Hepatocyte (in vitro differentiated cells): ENCODE results near the gene WDR41. TPM values are rescaled to one million over a fixed set of nuclear protein-coding genes. Genes with fewer than 3 reads are reported as not detected.

ENCODE experiments used
- DNase-seq: peaks from one replicate; pipeline ENCODE4 v3.0.0-alpha.2; 2016; ENCODE audit warnings: low spot score
- H2AFZ ChIP-seq: fragments of 200-600 bp; sonication (generic); 2 replicates; pipeline ENCODE4 v1.6.0; 2016; ENCODE audit warnings: antibody characterized with exemption, mild to moderate bottlenecking
- H3K27ac ChIP-seq: fragments of 200-600 bp; sonication (generic); 2 replicates; pipeline ENCODE4 v1.5.1; 2016; ENCODE audit warnings: mild to moderate bottlenecking
- H3K27me3 ChIP-seq: fragments of 200-600 bp; sonication (generic); 2 replicates; pipeline ENCODE4 v1.6.1; 2016
- H3K36me3 ChIP-seq: fragments of 200-600 bp; sonication (generic); replicated peaks from 2 replicates; pipeline ENCODE4 v1.5.1; 2016; ENCODE audit warnings: low read depth; ENCODE audit not compliant: insufficient read depth
- H3K4me1 ChIP-seq: fragments of 200-600 bp; sonication (generic); 2 replicates; pipeline ENCODE4 v1.5.1; 2016; ENCODE audit warnings: mild to moderate bottlenecking, moderate library complexity; ENCODE audit not compliant: insufficient read depth
- H3K4me2 ChIP-seq: fragments of 200-600 bp; sonication (generic); 2 replicates; pipeline ENCODE4 v1.6.0; 2016
- H3K4me3 ChIP-seq: fragments of 200-600 bp; sonication (generic); 2 replicates; pipeline ENCODE4 v1.5.1; 2016; ENCODE audit warnings: mild to moderate bottlenecking
- H3K79me2 ChIP-seq: fragments of 200-600 bp; sonication (generic); 2 replicates; pipeline ENCODE4 v1.6.0; 2017; ENCODE audit warnings: mild to moderate bottlenecking
- H3K9me2 ChIP-seq: fragments of 200-600 bp; sonication (generic); replicated peaks from 2 replicates; pipeline ENCODE4 v1.6.0; 2017; ENCODE audit warnings: mild to moderate bottlenecking; ENCODE audit not compliant: insufficient read depth
- H3K9me3 ChIP-seq: fragments of 200-600 bp; sonication (generic); 2 replicates; pipeline ENCODE4 v1.5.1; 2016; ENCODE audit warnings: low read depth, mild to moderate bottlenecking
- H4K20me1 ChIP-seq: fragments of 200-600 bp; sonication (generic); 2 replicates; pipeline ENCODE4 v1.6.0; 2016; ENCODE audit warnings: mild to moderate bottlenecking; ENCODE audit not compliant: insufficient read depth, poor library complexity, severe bottlenecking
- CTCF ChIP-seq: fragments of 200-600 bp; sonication (generic); IDR thresholded peaks from 2 replicates; pipeline ENCODE4 v1.5.1; 2016; ENCODE audit warnings: antibody characterized with exemption, mild to moderate bottlenecking; ENCODE audit not compliant: poor library complexity
- EZH2 ChIP-seq: fragments of 200-600 bp; sonication (generic); IDR thresholded peaks from 2 replicates; pipeline ENCODE4 v1.6.1; 2016; ENCODE audit warnings: antibody characterized with exemption, mild to moderate bottlenecking, borderline replicate concordance
- EZH2phosphoT487 ChIP-seq: fragments of 200-600 bp; sonication (generic); IDR thresholded peaks from one replicate; pipeline ENCODE4 v1.6.1; 2018; ENCODE audit warnings: antibody characterized with exemption, mild to moderate bottlenecking, low read depth, moderate library complexity; ENCODE audit not compliant: unreplicated experiment, severe bottlenecking
- WGBS: methylation state at CpG from one replicate; pipeline ENCODE4 v1.1.6; 2016; ENCODE audit warnings: low lambda C conversion rate; ENCODE audit errors: missing lambda C conversion rate; 5-methylcytosine and 5-hydroxymethylcytosine counted together
- polyA plus RNA-seq: library from polyadenylated mRNA; unstranded; fragments of >200 nt; fragmentation: Nextera tagmentation; extraction: Ambion mirVana; gene quantifications from 2 replicates; pipeline ENCODE4 v1.2.1, GENCODE V29; 2016
- total RNA-seq: library from RNA; depleted of rRNA; stranded (reverse); fragments of >200 nt; gene quantifications from 2 replicates; pipeline ENCODE4 v1.2.3, GENCODE V29; 2014

The WDR41 gene
- total and polyA plus RNA-seq, 2 experiments from 2014 or later: 40.5 to 80.5 TPM

- TF ChIP-seq EZH2phosphoT487: no peak
- TF ChIP-seq CTCF: no peak
- TF ChIP-seq EZH2: no peak
- no peak for DNase-seq
- no peaks in the 10 kb centered on the region for H3K79me2 ChIP-seq
- H3K4me2 ChIP-seq: no peak overlapping the region
- no peak overlapping the region for H2AFZ ChIP-seq
- no peaks in the 10 kb centered on the region for H3K9me3 ChIP-seq
- H3K4me1 ChIP-seq: no peaks in the 10 kb centered on the region
- no peak overlapping the region for H3K4me3 ChIP-seq
- H3K9me2 ChIP-seq: no peaks in the 10 kb centered on the region
- H3K27ac ChIP-seq: no peak overlapping the region
- no peaks in the 10 kb centered on the region for H3K27me3 ChIP-seq
- WGBS: 97% methylated on average over 7 of the region's 7 CpGs
- no peaks in the 10 kb centered on the region for H4K20me1 ChIP-seq
- no peaks in the 10 kb centered on the region for H3K36me3 ChIP-seq
These were observed 79.1 kb downstream of the WDR41 start for GRCh38 chr5:77413049-77413448.

- WGBS: 84% methylated on average over 10 of the region's 10 CpGs
- Histone ChIP-seq H3K4me2 (no peak overlapping the region), H3K4me3 (no peak overlapping the region), H2AFZ (no peak overlapping the region), H3K79me2 (no peaks in the 10 kb centered on the region), H4K20me1 (no peaks in the 10 kb centered on the region), H3K27me3 (no peaks in the 10 kb centered on the region), H3K27ac (no peak overlapping the region), H3K9me3 (no peaks in the 10 kb centered on the region), H3K36me3 (no peaks in the 10 kb centered on the region), H3K9me2 (no peaks in the 10 kb centered on the region), H3K4me1 (no peaks in the 10 kb centered on the region)
- no peak for DNase-seq
- TF ChIP-seq EZH2 (no peak), CTCF (no peak), EZH2phosphoT487 (no peak)
These were observed 82.1 kb downstream of the WDR41 start for GRCh38 chr5:77409870-77410621.

GRCh38 chr5:77407152-77407551 lies 85.0 kb downstream of the WDR41 start:
- 97% methylated on average over 10 of the region's 10 CpGs for WGBS
- Histone ChIP-seq H3K27me3 (no peaks in the 10 kb centered on the region), H2AFZ (no peak overlapping the region), H3K9me2 (no peaks in the 10 kb centered on the region), H3K4me1 (no peaks in the 10 kb centered on the region), H3K9me3 (no peaks in the 10 kb centered on the region), H3K79me2 (no peaks in the 10 kb centered on the region), H3K27ac (no peak overlapping the region), H3K4me3 (no peak overlapping the region), H3K4me2 (no peak overlapping the region), H4K20me1 (no peaks in the 10 kb centered on the region), H3K36me3 (no peaks in the 10 kb centered on the region)
- TF ChIP-seq EZH2phosphoT487: no peak
- no peak for TF ChIP-seq CTCF
- TF ChIP-seq EZH2: no peak
- DNase-seq: no peak
